LHCN-M2 (cell line): ENCODE measurements around the gene PLBD2. TPM values are rescaled to one million over a fixed set of nuclear protein-coding genes. Genes with fewer than 3 reads are reported as not detected.

Source experiments
- DNase-seq: peaks from one replicate; pipeline ENCODE4 v3.0.0-alpha.2; 2012; ENCODE audit warnings: low read depth
- total RNA-seq: library from RNA; depleted of rRNA; stranded (reverse); fragments of >200 nt; gene quantifications from 2 replicates; pipeline ENCODE4 v1.2.3, GENCODE V29; 2014

The PLBD2 gene
- total RNA-seq, 1 experiment from 2014 or later: 32.0 TPM

- DNase-seq: no peak
Measured at GRCh38 chr12:113369391-113369985, 11.1 kb downstream of the PLBD2 start.

GRCh38 chr12:113370923-113371682, 12.7 kb downstream of the PLBD2 start:
- DNase-seq: no peak

GRCh38 chr12:113371808-113372207, 13.4 kb downstream of the PLBD2 start:
- no peak for DNase-seq

- no peak for DNase-seq
Measured at GRCh38 chr12:113372371-113372770, 14.0 kb downstream of the PLBD2 start.

GRCh38 chr12:113373440-113373839, 15.1 kb downstream of the PLBD2 start:
- no peak for DNase-seq

GRCh38 chr12:113373969-113374368, 15.6 kb downstream of the PLBD2 start:
- no peak for DNase-seq

- DNase-seq: no peak
Measured at GRCh38 chr12:113374823-113375428, 16.5 kb downstream of the PLBD2 start.

GRCh38 chr12:113378291-113378690, 19.9 kb downstream of the PLBD2 start:
- DNase-seq: no peak

- no peak for DNase-seq
Measured at GRCh38 chr12:113381220-113381619, 22.8 kb downstream of the PLBD2 start.

- DNase-seq: no peak
Measured at GRCh38 chr12:113382206-113382605, 23.8 kb downstream of the PLBD2 start.

GRCh38 chr12:113384778-113385177, 26.4 kb downstream of the PLBD2 start:
- no peak for DNase-seq

GRCh38 chr12:113385282-113385882, 27.0 kb downstream of the PLBD2 start:
- no peak for DNase-seq

GRCh38 chr12:113386866-113387566, 28.6 kb downstream of the PLBD2 start:
- no peak for DNase-seq

GRCh38 chr12:113387631-113388030, 29.2 kb downstream of the PLBD2 start:
- no peak for DNase-seq

- no peak for DNase-seq
Measured at GRCh38 chr12:113388351-113388750, 30.0 kb downstream of the PLBD2 start.

- DNase-seq: no peak
Measured at GRCh38 chr12:113390064-113391043, 32.0 kb downstream of the PLBD2 start.

- no peak for DNase-seq
Measured at GRCh38 chr12:113391145-113391544, 32.8 kb downstream of the PLBD2 start.

GRCh38 chr12:113391650-113392337, 33.4 kb downstream of the PLBD2 start:
- DNase-seq: no peak

- DNase-seq: no peak
Measured at GRCh38 chr12:113392520-113392919, 34.1 kb downstream of the PLBD2 start.

GRCh38 chr12:113392988-113393579, 34.7 kb downstream of the PLBD2 start:
- DNase-seq: peak; percentile 12
